NCI-H146 treated with DMSO at 0.1 percent for 48 hours (cell line): Measurements from ENCODE around the gene PCDH1.
A peak's percentile ranks its signal among the peaks of the same experiment; 100 is the strongest.

Source experiments
- DNase-seq: peaks from one replicate; lab custom pipeline; 2025; ENCODE audit not compliant: unreplicated experiment; lab: John Stamatoyannopoulos, UW

Gene PCDH1

DNA sequence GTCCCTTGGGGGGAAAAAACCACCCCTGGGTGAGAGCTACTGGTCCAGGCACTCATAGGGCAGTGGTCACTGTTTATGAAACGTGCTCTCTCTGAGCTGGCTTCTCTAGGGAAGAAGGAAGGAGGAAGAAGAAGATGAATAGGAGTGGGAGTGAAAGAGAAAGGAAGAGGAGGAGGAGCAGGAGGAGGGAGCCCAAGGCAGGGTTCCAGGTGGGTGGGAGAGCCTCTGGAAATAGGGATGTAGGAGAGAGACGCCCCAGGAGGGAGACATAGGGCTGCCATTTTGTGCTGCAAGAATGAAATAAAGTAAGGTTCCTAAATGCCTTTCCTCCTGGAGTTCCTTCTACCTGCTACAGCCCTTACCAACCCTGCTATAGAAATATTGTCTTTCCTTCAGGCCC is 65.7 kb downstream of the PCDH1 start:
- DNase-seq = no peak

DNA sequence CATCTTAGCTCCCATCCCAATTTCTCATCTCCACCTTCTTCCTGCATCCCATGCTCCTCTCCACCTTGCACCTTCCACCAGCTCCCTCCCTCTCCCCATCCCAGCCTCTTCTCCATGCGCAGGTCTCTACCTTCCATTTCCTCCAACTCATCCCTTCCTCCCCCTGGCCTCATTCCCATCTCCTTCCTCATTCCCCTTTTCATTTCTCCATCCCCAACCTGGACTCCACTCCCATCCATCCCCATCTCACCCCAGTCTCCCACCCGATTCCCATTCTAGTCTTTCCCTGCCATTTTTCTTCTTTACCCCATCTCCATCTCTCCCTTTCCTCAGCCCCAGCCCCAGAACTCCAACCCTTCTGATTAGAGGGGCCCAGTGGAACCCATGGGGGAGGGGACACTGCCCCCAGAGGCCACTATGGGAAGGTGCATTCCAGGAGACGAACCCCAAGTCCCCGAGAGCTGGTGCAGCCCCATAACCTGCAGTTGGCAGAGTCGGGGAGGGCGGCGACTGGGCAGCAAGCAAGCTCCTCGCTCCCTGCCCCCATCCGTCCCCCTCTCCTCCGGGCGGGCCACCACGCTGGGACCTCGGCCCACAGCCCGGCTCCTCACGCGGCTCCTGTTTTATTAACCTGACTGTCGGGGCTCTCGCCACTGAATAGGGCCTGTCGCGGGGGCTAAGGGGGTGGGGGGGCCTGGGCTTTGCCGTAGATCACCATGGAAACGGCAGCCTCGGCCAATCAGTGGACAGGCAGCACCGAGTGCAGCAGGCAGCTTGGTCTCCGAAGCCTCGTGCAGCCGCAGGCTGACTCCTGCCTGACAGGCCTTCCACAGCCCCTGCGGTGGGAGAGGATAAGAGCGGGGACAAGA is 66.7 kb downstream of the PCDH1 start:
- peak; percentile 24 for DNase-seq

DNA sequence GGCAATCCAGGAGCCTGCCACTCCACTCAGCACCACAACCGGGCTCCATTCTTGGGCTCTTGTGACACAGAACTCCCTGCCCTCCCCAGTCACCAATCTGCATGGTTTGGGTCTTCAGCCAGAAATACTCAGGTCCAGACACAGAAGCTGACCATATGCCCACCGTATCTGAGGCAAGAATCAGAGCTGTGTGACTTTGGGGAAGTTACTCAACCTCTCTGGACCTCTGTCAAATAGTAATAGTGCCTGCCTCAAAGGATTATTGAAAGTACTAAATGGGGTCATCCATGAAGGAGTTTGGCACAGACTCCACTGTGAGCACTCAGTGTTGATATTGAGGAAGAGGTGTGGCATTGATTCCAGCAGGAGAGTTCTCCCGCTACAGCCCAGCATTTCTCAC is 67.5 kb downstream of the PCDH1 start:
- no peak for DNase-seq

DNA sequence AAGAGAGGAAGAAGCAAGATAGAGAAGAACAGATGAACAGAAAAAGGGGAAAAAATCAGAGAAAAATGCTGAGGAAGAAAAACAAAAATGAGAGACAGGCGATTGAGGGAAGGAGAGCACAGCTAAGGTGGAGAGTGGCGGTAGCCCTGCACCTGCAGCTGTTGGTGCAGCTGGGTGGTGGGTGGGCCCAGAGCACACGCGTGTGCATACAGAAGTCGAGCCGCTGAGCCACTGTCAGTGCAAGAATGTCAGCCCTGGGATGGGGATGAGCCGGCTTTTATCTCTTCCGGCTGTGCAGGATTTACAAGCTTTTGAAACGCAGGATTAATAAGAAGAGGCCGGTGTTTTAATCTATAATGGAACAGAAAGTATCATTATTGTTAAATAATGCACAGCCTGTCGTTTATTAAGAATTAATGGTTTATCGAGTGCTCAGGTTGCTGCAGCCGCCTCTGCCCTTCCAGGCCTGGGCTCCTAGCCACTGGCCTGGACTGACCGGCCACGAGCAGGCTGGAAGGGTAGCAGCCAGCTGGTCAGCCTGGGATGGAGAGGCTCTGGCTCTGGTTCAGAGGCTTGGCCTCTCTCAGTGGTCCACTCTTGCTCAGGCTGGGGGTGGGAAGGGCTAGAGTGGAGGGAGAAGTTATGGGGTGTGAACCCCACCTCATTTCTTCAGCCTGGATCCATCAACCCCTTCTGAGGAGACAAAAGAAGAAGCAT is 68.7 kb downstream of the PCDH1 start:
- no peak for DNase-seq

DNA sequence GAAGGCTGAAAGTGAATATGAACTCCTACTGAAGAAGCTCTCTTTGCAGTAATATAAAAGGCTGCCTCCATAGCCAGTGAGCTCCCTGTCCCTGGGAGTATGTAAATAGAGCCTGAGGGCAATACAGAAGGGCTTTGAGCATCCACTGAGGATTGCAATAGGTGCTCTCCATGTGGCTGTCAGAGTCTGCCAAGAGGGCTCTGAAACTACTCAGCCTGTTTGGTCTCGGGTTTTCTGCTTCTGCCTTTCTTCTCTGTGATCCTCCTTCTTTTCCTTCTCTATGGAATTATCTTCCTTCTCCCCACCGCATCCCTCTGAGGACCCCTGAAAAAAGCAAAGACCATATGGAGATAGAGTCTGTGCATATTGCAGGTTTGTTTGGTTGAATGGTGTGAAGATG is 69.4 kb downstream of the PCDH1 start:
- no peak for DNase-seq

DNA sequence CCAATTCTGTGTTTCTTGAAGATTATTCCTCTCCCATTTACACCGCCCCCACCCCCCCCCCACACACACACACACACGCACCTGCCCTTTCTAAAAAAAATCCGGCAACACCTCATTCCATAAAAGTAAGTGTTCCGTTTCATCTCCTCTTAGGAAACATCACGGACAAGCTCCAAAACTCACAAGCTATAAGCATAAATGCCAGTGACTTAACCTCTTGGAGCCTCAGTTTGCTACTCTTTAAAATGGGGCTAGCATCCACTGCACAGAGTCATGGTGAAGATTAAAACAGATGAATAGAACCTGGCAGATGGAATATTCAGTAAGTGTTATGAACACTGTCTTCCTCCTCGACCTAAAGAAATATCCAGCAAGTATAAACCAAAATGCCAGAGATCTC is 70.5 kb downstream of the PCDH1 start:
- DNase-seq = no peak

DNA sequence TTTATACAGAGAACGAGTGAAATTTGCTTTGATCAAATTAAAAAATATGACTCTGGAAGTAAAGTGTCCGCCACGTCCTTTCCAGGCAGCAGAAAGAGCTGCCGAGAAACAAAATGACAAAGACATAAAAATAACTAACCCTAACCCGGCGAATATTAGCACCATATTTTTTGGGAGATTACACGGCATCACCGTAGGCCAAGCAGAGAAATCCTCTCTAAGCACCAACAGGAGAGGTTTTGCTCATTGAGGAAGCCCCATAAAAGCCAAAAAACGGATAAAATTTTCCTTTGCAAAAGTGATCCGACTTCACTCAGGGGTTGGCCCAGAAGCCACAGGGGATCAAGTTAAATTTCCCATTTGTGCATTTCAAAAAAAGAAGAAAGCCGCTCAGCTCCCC is 70.9 kb downstream of the PCDH1 start:
- no peak for DNase-seq

DNA sequence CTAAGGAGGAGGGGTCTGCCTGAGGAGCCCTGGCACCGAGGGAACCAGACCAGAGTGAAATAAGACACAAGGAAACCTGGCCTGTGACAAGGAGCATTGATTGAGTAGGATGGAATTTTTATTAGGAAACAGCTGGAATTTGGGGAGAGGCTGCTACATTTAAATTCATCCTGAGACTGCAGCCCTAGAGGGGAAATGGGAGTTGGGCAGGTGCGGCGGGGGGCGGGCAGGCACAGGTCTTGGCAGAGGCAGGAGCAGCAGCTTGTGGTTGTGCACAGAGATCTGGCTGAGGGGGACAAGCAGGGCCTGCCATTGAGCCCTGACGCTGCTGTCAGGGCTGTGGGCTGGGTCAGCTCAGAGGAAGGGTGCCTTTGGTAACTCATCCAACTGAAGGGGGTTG is 71.6 kb downstream of the PCDH1 start:
- DNase-seq = no peak

DNA sequence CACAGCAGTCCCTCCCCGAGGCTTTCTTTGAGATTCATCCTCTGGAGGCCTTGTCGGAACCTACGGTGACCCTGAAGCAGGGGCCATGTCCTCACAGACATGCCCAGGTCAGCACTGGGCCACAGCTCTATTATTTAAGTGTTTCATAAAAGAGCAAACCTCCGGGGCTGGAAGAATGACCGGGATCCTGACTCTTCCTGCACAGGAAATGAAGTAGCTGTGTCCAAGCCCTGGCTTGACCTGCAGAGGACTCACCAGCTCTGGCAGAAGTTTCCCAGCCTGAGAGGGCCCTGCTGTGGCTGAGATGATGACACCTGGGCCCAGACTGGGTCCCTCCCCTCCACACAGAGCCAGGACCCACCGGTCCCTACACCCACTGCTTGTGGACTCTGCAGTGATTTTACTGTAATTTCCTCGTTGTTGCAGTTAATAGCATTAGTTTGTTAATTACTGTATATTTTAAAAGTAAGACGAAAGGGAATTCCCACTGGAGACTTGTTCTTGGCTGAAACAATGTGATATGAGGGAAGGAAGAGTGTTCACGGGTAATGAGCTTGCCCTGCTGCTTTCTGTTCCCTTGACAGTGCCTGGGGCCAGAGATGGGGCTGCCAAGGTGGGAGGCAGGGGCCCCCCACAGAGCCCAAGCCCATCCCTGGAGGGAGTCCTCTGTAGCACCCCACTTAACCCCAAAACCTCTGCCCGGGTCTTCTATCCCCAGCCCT is 72.2 kb downstream of the PCDH1 start:
- no peak for DNase-seq

DNA sequence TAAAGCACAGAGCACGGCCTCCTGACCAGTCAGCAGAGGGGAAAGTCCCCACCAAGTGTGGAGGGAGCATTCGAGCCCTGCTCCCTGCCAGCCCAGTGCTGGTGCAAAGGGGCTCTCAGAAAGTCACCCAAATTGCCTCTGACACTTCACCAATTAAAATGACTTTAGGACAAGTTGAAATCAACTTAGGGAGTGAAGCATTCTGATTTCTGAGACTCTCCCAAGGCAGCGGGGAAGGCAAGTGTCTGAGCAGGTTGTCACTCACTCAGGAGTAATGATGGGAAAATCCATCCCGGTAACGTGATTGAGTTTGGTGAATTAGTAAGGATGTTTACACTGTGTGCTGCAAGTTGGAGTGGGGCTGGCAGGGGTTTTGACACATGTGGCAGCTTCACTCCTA is 73.7 kb downstream of the PCDH1 start:
- no peak for DNase-seq
